Parathyroid adenoma (tissue), 2 donors: ENCODE measurements around the gene TGM1.

Experiments used
- H2AFZ ChIP-seq: fragments of 300-600 bp; sonication (generic); one replicate; pipeline ENCODE4 v1.7.0; 2017; ENCODE audit warnings: antibody characterized with exemption, mild to moderate bottlenecking
- H3K27ac ChIP-seq: fragments of 300-600 bp; sonication (generic); one replicate; pipeline ENCODE4 v1.7.0; 2017
- H3K27me3 ChIP-seq: fragments of 300-600 bp; sonication (generic); one replicate; pipeline ENCODE4 v1.7.0; 2017; ENCODE audit warnings: low read length; ENCODE audit not compliant: control insufficient read depth, insufficient read depth
- H3K36me3 ChIP-seq: fragments of 300-600 bp; sonication (generic); one replicate; pipeline ENCODE4 v1.7.0; 2017; ENCODE audit warnings: low read length; ENCODE audit not compliant: control insufficient read depth, insufficient read depth
- H3K4me1 ChIP-seq: fragments of 300-600 bp; sonication (generic); one replicate; pipeline ENCODE4 v1.7.0; 2017; ENCODE audit warnings: control low read depth
- H3K4me2 ChIP-seq: fragments of 300-600 bp; sonication (generic); one replicate; pipeline ENCODE4 v1.7.0; 2017; ENCODE audit warnings: low read length
- H3K4me3 ChIP-seq: fragments of 300-600 bp; sonication (generic); one replicate; pipeline ENCODE4 v1.7.0; 2017; ENCODE audit warnings: low read depth, low read length
- H3K79me2 ChIP-seq: fragments of 300-600 bp; sonication (generic); one replicate; pipeline ENCODE4 v1.7.0; 2017; ENCODE audit warnings: control low read depth
- H3K9ac ChIP-seq: fragments of 300-600 bp; sonication (generic); one replicate; pipeline ENCODE4 v1.7.0; 2017; ENCODE audit warnings: mild to moderate bottlenecking
- H3K9me3 ChIP-seq: fragments of 300-600 bp; sonication (generic); one replicate; pipeline ENCODE4 v1.7.0; 2017; ENCODE audit warnings: low read length; ENCODE audit not compliant: control insufficient read depth
- TF ChIP-seq, protein P1 (sequence below): fragments of 300-600 bp; sonication (generic); IDR thresholded peaks from one replicate; pipeline ENCODE4 v1.7.0; 2017; ENCODE audit warnings: antibody characterized with exemption, mild to moderate bottlenecking
- donor health status: primary hyperparathyroidism.

TGM1 gene

DNA sequence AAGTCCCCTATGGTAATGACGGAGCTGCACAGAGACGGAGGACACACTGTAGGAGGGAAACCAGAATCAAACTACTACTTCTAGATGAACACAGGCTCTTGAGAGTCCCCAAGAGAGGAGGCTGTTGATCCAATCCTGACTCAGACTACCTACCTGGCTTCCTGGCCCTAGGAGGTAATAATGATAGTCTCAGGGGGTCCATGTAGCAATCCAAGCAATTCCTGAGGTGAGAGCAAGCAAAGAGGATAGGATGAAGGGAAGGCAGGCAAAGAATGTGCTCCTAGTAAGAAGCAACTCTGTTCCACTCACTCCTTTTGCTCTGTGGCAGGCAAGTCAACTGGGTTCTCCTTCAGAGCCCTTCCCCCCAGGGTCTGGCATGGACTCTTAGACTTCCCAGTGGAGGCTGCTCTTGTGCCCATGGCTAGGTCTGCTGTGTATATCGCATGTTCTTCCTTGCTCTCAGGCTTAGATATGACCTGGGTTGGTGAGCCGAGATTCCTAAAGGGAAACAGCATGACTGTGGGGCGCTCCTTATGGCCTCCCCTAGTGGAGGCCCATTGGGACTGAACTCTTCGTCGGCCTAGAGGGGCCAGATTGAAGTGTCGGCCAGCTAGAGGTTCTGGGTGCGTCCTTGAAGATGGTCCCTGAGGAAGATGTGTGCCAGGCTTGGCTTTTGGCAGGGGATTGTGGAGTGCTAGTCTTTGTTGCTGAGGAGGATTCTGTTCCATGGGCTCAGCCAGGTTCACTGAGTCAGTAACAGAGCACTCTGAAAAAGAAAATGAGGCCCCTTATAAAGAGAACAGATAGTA is 22.7 kb downstream of the TGM1 start:
- H3K27me3 ChIP-seq: no peaks in the 10 kb centered on the region
- H3K79me2 ChIP-seq: peaks cover 28% of the 10 kb centered on the region
- no peaks in the 10 kb centered on the region for H3K9me3 ChIP-seq
- peaks cover 39% of the 10 kb centered on the region for H3K4me1 ChIP-seq
- H3K27ac ChIP-seq: peak overlapping the region; percentile 98
- H3K4me2 ChIP-seq: peak overlapping the region; percentile 98
- TF ChIP-seq, protein P1, sequence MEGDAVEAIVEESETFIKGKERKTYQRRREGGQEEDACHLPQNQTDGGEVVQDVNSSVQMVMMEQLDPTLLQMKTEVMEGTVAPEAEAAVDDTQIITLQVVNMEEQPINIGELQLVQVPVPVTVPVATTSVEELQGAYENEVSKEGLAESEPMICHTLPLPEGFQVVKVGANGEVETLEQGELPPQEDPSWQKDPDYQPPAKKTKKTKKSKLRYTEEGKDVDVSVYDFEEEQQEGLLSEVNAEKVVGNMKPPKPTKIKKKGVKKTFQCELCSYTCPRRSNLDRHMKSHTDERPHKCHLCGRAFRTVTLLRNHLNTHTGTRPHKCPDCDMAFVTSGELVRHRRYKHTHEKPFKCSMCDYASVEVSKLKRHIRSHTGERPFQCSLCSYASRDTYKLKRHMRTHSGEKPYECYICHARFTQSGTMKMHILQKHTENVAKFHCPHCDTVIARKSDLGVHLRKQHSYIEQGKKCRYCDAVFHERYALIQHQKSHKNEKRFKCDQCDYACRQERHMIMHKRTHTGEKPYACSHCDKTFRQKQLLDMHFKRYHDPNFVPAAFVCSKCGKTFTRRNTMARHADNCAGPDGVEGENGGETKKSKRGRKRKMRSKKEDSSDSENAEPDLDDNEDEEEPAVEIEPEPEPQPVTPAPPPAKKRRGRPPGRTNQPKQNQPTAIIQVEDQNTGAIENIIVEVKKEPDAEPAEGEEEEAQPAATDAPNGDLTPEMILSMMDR: no peak
- peaks cover 24% of the 10 kb centered on the region for H3K36me3 ChIP-seq
- peak overlapping the region; percentile 100 for H3K4me3 ChIP-seq
- H3K9ac ChIP-seq: peak overlapping the region; percentile 73
- H2AFZ ChIP-seq: no peak overlapping the region

DNA sequence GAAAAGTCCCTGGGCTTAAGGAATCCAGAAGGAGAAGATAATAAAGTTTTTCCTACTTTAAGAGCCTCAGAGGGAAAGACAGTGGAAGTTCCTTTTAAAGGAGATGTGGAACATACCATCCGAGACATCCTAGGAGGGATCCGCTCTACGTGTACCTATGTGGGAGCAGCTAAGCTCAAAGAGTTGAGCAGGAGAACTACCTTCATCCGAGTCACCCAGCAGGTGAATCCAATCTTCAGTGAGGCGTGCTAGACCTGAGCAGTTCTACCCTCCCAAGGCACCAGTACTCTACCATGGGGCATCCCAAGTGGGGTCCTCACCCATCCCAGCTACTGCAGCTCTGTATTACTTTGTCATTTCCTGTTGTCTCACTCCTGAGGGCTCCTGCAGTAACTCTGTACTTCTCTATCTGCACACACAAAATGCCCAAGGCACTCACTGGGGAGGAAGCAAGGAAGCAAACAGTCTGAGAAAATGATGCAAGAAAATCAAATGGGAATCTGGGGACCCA is 24.4 kb downstream of the TGM1 start:
- H3K4me2 ChIP-seq: peak overlapping the region; percentile 98
- no peak overlapping the region for H2AFZ ChIP-seq
- H3K79me2 ChIP-seq: peaks cover 28% of the 10 kb centered on the region
- H3K36me3 ChIP-seq: peaks cover 24% of the 10 kb centered on the region
- H3K9me3 ChIP-seq: no peaks in the 10 kb centered on the region
- no peak overlapping the region for H3K9ac ChIP-seq
- TF ChIP-seq, protein P1: no peak
- no peaks in the 10 kb centered on the region for H3K27me3 ChIP-seq
- peaks cover 52% of the 10 kb centered on the region for H3K4me1 ChIP-seq
- H3K27ac ChIP-seq: peak overlapping the region; percentile 98
- H3K4me3 ChIP-seq: peak overlapping the region; percentile 100

DNA sequence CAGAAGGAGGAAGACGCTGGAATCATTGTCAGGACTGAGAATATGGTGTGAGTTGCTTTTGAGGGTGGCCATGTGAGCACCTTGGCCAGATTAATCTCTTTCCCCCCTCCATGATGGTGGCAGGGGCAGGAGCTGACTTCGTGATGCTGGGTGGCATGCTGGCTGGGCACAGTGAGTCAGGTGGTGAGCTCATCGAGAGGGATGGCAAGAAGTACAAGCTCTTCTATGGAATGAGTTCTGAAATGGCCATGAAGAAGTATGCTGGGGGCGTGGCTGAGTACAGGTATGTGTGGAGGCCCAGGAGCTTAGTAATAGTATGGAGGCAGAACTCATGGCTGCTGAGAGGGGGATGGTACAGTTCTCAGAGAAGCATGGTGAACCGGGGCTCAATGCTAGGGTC is 24.9 kb downstream of the TGM1 start:
- Histone ChIP-seq H3K9ac (no peak overlapping the region), H2AFZ (no peak overlapping the region), H3K4me2 (peak overlapping the region; percentile 98), H3K4me1 (peaks cover 55% of the 10 kb centered on the region), H3K36me3 (peaks cover 24% of the 10 kb centered on the region), H3K27ac (peak overlapping the region; percentile 98), H3K27me3 (no peaks in the 10 kb centered on the region), H3K9me3 (no peaks in the 10 kb centered on the region), H3K79me2 (peaks cover 28% of the 10 kb centered on the region), H3K4me3 (peak overlapping the region; percentile 100)
- TF ChIP-seq, protein P1: no peak

DNA sequence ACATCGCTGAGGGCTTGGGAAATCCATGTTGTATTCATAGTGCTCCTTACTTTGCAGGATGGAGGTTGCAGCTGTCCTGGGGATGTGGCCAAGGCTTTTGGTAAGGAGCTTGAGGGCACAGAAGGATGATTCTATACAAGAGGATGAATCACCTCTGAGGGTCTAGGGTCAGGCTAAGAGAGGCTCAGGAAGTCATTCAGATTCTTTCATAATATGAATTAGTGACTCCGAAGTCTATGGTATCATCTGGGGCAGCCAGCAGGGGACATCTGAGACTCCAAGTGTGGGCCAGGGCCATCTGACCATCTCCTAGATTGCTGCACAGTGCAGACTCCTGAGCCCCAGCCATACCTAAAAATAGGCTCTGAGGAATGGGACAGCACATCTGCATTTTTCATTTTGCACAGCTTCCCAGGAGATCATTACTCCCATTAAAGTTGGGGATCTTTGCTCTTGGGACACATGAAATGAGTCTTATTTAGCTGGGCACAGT is 25.5 kb downstream of the TGM1 start:
- peak overlapping the region; percentile 98 for H3K4me2 ChIP-seq
- peak overlapping the region; percentile 100 for H3K4me3 ChIP-seq
- no peak overlapping the region for H3K9ac ChIP-seq
- peaks cover 24% of the 10 kb centered on the region for H3K36me3 ChIP-seq
- H3K9me3 ChIP-seq: no peaks in the 10 kb centered on the region
- peaks cover 58% of the 10 kb centered on the region for H3K4me1 ChIP-seq
- H2AFZ ChIP-seq: no peak overlapping the region
- TF ChIP-seq, protein P1: no peak
- peak overlapping the region; percentile 98 for H3K27ac ChIP-seq
- H3K79me2 ChIP-seq: peaks cover 28% of the 10 kb centered on the region
- H3K27me3 ChIP-seq: no peaks in the 10 kb centered on the region
